HepG2 (cell line): ENCODE data around the gene CYTH1.

ENCODE experiments used
- CENPBD1 ChIP-seq: sonication (generic); formaldehyde crosslinking; IDR thresholded peaks from 2 replicates; pipeline ENCODE4 v1.8.0; 2022; ENCODE audit warnings: missing genetic modification reagents, low read depth, mild to moderate bottlenecking, borderline replicate concordance
- CTCF ChIP-seq: sonication (generic); formaldehyde crosslinking; IDR thresholded peaks from 2 replicates; pipeline ENCODE4 v1.5.0; 2020; ENCODE audit warnings: mild to moderate bottlenecking, missing genetic modification reagents, moderate library complexity
- HOXA7 ChIP-seq: sonication (generic); formaldehyde crosslinking; IDR thresholded peaks from 2 replicates; pipeline ENCODE4 v1.8.1; 2022; ENCODE audit warnings: mild to moderate bottlenecking, missing genetic modification reagents, moderate library complexity
- IRF2 ChIP-seq: IDR thresholded peaks from 2 replicates; pipeline ENCODE4 v1.6.1; 2018; ENCODE audit warnings: missing genetic modification reagents, missing compliant biosample characterization
- KLF13 ChIP-seq: sonication (generic); formaldehyde crosslinking; IDR thresholded peaks from 2 replicates; pipeline ENCODE4 v1.4.0; 2020; ENCODE audit warnings: mild to moderate bottlenecking, missing genetic modification reagents
- PHF8 ChIP-seq: sonication (generic); formaldehyde crosslinking; IDR thresholded peaks from 2 replicates; pipeline ENCODE4 v1.5.0; 2020; ENCODE audit warnings: missing genetic modification reagents
- SSRP1 ChIP-seq: IDR thresholded peaks from 2 replicates; pipeline ENCODE4 v1.6.1; 2016; ENCODE audit warnings: control low read depth
- YY1 ChIP-seq: IDR thresholded peaks from 2 replicates; pipeline ENCODE4 v1.6.1; 2011; ENCODE audit warnings: low read length, low read depth, moderate library complexity, mild to moderate bottlenecking; ENCODE audit not compliant: insufficient read depth, insufficient replicate concordance
- ZNF567 ChIP-seq: sonication (generic); formaldehyde crosslinking; IDR thresholded peaks from 2 replicates; pipeline ENCODE4 v1.8.1; 2023; ENCODE audit warnings: mild to moderate bottlenecking, missing genetic modification reagents, borderline replicate concordance
- ZNF615 ChIP-seq: sonication (generic); formaldehyde crosslinking; IDR thresholded peaks from 2 replicates; pipeline ENCODE4 v1.5.0; 2020; ENCODE audit warnings: mild to moderate bottlenecking, missing genetic modification reagents, borderline replicate concordance
- ZNF674 ChIP-seq: sonication (generic); formaldehyde crosslinking; IDR thresholded peaks from 2 replicates; pipeline ENCODE4 v1.5.0; 2020; ENCODE audit warnings: low read depth, mild to moderate bottlenecking, missing genetic modification reagents
- TF ChIP-seq, protein P1 (sequence below): sonication (generic); formaldehyde crosslinking; IDR thresholded peaks from 2 replicates; pipeline ENCODE4 v1.5.0; 2020; ENCODE audit warnings: mild to moderate bottlenecking, missing genetic modification reagents

- no peak for TF ChIP-seq ZNF615
- TF ChIP-seq PHF8 = no peak
- TF ChIP-seq CTCF (CRISPR knock-in tag) = no peak
- no peak for TF ChIP-seq IRF2 (CRISPR knock-in tag)
- no peak for TF ChIP-seq KLF13 (CRISPR knock-in tag)
- no peak for TF ChIP-seq ZNF674 (CRISPR knock-in tag)
- TF ChIP-seq YY1 = no peak
- no peak for TF ChIP-seq ZNF567 (CRISPR knock-in tag)
- no peak for TF ChIP-seq CENPBD1 (CRISPR knock-in tag)
- no peak for TF ChIP-seq HOXA7
- TF ChIP-seq SSRP1 (CRISPR knock-in tag) = no peak
- TF ChIP-seq, protein P1, sequence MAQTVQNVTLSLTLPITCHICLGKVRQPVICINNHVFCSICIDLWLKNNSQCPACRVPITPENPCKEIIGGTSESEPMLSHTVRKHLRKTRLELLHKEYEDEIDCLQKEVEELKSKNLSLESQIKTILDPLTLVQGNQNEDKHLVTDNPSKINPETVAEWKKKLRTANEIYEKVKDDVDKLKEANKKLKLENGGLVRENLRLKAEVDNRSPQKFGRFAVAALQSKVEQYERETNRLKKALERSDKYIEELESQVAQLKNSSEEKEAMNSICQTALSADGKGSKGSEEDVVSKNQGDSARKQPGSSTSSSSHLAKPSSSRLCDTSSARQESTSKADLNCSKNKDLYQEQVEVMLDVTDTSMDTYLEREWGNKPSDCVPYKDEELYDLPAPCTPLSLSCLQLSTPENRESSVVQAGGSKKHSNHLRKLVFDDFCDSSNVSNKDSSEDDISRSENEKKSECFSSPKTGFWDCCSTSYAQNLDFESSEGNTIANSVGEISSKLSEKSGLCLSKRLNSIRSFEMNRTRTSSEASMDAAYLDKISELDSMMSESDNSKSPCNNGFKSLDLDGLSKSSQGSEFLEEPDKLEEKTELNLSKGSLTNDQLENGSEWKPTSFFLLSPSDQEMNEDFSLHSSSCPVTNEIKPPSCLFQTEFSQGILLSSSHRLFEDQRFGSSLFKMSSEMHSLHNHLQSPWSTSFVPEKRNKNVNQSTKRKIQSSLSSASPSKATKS (CRISPR knock-in tag) = no peak
These were observed 35.0 kb upstream of the CYTH1 start for GRCh38 chr17:78817123-78817522.
